Type B pancreatic cell (in vitro differentiated cells): ENCODE results near the gene ZDHHC3. TPM values are rescaled to one million over a fixed set of nuclear protein-coding genes. Genes with fewer than 3 reads are reported as not detected.

Experiments
- DNase-seq: peaks from one replicate; pipeline ENCODE4 v3.0.0; 2021; ENCODE audit warnings: mixed read lengths; ENCODE audit not compliant: unreplicated experiment; ENCODE audit errors: extremely low spot score
- H3K27ac Mint-ChIP-seq: 2 replicates; pipeline ENCODE4 v1.8.0; 2021; ENCODE audit warnings: mild to moderate bottlenecking, mixed read lengths
- H3K27me3 Mint-ChIP-seq: 2 replicates; pipeline ENCODE4 v1.8.0; 2021; ENCODE audit warnings: mixed read lengths
- H3K36me3 Mint-ChIP-seq: 2 replicates; pipeline ENCODE4 v1.8.0; 2021; ENCODE audit warnings: mixed read lengths
- H3K4me1 Mint-ChIP-seq: one replicate; pipeline ENCODE4 v1.8.0; 2021; ENCODE audit warnings: mixed read lengths; ENCODE audit not compliant: unreplicated experiment
- H3K4me3 Mint-ChIP-seq: 2 replicates; pipeline ENCODE4 v1.8.0; 2021; ENCODE audit warnings: mild to moderate bottlenecking, mixed read lengths
- H3K9me3 Mint-ChIP-seq: 2 replicates; pipeline ENCODE4 v1.8.0; 2021; ENCODE audit warnings: mixed read lengths
- long read RNA-seq: library from polyadenylated mRNA; unstranded; transcript quantifications from one replicate; pipeline ENCODE4 v2.0.0, GENCODE V29; 2020
- total RNA-seq: library from RNA; stranded (reverse); gene quantifications from 2 replicates; pipeline ENCODE4 v1.2.1, GENCODE V29; 2021; ENCODE audit warnings: low replicate concordance
- TF ChIP-seq, protein P1 (sequence below): fragments of 200-600 bp; sonication (generic); conservative IDR thresholded peaks from 2 replicates; pipeline ENCODE4 v1.5.0; 2021; ENCODE audit warnings: antibody characterized with exemption, mild to moderate bottlenecking

ZDHHC3 gene, protein sequence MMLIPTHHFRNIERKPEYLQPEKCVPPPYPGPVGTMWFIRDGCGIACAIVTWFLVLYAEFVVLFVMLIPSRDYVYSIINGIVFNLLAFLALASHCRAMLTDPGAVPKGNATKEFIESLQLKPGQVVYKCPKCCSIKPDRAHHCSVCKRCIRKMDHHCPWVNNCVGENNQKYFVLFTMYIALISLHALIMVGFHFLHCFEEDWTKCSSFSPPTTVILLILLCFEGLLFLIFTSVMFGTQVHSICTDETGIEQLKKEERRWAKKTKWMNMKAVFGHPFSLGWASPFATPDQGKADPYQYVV
- 83.6 and 112 TPM in 2 replicates for total RNA-seq
- long read RNA-seq, transcript ZDHHC3-205 (7 exons, 2,687 nt), result major isoform, 5 of 28 reads
- long read RNA-seq, partial matches to known transcripts, result 7 of 28 reads
- long read RNA-seq, other reads (novel, unspliced or antisense), result 15 of 28 reads

DNA sequence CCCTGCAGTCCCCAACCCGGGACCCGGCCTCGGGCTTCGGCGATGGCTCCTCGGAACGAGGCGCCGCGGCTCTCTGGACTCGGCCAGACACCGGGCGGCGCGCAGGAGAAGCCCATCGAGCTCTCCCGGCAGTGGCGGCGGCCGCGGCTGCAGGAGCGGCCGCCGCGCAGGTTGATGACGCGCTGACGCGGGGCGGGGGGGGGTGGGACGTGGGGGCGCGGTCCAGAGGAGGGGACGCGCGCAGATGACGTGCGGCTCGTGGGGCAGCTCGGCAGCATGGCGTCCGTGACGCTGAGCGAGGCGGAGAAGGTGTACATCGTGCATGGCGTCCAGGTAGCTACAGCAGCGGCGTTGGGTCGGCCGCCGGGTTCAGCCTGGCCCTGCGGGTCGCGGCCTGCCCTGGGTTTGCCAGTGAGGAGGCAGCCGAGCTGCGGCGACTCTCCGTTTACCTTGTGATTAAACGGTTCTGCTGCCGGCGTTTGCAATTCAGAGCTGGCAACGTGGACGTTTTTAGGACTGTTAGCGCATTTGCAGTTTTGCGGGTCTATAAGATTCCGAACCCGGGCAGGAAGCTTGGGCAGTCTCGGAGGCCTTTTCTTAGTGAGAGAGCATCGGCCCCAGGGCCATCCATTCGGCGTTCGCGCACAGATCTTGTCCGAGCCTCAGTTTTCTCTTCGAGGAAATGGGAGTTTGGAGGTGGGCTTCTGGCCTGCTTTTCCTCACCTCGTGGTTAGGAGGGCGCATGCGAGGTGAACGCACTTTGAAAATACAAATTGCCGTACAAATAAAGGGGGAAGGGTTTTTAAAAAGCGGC lies at the start of gene ZDHHC3, which contains the start of gene EXOSC7:
Gene ZDHHC3 (minus strand): TSS at position 173 of the 814 bp plus-strand sequence. CDS start 16,738 bp downstream, outside the sequence.
Gene EXOSC7 (plus strand): TSS at position 243 of the 814 bp plus-strand sequence. CDS start 34 bp downstream, at position 277.
- Mint-ChIP-seq H3K27me3 (no peaks in the 10 kb centered on the region), H3K4me1 (peaks cover 31% of the 10 kb centered on the region), H3K36me3 (peaks cover 4% of the 10 kb centered on the region), H3K9me3 (no peaks in the 10 kb centered on the region), H3K27ac (peak within 1 kb of the TSS; percentile 98), H3K4me3 (peak within 1 kb of the TSS; percentile 97)
- peak; percentile 86 for DNase-seq
- TF ChIP-seq, protein P1, sequence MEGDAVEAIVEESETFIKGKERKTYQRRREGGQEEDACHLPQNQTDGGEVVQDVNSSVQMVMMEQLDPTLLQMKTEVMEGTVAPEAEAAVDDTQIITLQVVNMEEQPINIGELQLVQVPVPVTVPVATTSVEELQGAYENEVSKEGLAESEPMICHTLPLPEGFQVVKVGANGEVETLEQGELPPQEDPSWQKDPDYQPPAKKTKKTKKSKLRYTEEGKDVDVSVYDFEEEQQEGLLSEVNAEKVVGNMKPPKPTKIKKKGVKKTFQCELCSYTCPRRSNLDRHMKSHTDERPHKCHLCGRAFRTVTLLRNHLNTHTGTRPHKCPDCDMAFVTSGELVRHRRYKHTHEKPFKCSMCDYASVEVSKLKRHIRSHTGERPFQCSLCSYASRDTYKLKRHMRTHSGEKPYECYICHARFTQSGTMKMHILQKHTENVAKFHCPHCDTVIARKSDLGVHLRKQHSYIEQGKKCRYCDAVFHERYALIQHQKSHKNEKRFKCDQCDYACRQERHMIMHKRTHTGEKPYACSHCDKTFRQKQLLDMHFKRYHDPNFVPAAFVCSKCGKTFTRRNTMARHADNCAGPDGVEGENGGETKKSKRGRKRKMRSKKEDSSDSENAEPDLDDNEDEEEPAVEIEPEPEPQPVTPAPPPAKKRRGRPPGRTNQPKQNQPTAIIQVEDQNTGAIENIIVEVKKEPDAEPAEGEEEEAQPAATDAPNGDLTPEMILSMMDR, result no peak

DNA sequence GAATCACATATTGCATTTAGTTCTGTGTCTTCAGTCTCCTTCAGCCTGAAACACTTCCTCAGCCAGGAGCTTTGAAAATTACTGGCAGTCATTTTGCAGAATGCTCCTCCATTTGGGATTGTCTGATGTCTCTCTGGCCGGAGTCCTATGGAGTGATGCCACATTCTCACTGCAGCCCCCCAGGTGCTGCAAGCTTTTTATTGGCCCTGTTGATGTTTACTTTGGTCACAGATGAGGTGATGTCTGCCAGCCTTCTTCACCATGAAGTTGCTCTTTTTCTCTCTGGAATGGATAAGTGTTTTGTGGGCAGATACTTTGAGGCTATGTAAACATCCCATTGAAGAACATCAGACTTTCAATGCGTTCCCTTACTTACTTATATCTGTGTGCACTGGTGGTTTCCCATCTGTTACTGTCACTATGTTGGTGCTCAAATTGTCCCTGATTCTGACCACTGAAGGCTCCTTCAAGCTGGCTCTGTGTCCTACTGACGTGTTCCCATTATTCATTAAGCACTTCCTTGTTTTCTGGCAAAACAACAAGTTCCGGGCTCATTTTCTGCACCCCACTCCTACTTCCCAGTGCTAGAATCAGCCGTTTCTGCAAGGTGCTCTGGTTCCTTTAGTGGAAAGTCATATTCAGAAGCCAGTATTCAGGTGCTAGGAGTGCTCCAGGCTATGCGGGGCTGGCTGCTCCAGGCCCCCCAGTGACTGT lies 48.7 kb upstream of the ZDHHC3 start:
- Mint-ChIP-seq H3K27ac (no peak overlapping the region), H3K4me3 (no peak overlapping the region), H3K9me3 (no peaks in the 10 kb centered on the region), H3K4me1 (peaks cover 21% of the 10 kb centered on the region), H3K27me3 (peaks cover 4% of the 10 kb centered on the region), H3K36me3 (peaks cover 3% of the 10 kb centered on the region)
- TF ChIP-seq, protein P1, result no peak
- no peak for DNase-seq

DNA sequence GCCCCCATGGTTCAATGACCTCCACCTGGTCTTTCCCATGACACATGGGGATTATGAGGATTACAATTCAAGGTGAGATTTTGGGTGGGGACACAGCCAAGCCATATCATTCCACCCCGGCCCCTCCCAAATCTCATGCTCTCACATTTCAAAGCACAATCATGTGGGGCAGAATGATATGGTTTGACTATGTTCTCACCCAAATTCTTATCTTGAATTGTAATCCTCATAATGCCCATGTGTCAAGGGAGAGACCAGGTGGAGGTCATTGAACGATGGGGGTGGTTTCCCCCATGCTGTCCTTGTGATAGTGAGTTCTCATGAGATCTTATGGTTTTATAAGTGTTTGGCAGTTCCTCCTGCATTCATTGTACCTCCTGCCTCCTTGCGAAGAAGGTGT lies 47.7 kb upstream of the ZDHHC3 start:
- peaks cover 21% of the 10 kb centered on the region for H3K4me1 Mint-ChIP-seq
- H3K27me3 Mint-ChIP-seq, result no peaks in the 10 kb centered on the region
- H3K4me3 Mint-ChIP-seq, result no peak overlapping the region
- H3K36me3 Mint-ChIP-seq, result peaks cover 3% of the 10 kb centered on the region
- TF ChIP-seq, protein P1, result no peak
- DNase-seq, result no peak
- no peaks in the 10 kb centered on the region for H3K9me3 Mint-ChIP-seq
- no peak overlapping the region for H3K27ac Mint-ChIP-seq

DNA sequence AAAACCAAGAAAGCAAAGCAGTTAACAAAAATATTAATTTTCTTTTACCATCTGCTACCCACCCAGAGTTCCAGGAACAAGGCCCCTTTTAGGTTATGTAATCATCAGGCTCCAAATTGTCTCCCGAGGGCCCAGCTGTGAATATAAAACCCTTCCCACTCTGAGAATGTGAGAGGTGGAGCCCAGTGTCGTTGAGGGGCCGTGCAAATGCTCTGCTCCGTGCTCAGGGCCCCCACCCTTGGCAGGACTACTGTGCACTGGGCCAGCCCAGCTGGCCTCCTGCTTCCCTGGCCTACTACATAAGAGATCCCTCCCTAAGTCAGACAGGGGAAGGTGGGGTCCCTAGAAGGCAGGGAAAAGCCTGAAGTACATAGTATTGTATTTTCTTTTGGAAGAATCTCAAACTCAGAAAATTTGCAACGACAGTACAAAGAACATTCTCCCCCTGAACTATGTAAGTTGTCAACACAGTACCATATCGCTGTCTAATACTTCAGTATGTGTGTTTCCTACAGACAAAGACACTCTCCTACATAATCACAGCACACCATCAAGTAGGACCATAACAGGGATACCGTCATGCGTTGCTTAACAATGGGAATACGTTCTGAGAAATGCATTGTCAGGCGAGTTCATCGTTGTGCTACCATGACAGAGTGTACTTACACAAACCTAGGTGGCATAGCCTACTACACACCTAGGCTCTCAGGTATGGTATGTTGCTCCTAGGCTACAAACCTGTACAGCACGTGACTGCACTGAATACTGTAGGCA lies 45.7 kb upstream of the ZDHHC3 start:
- no peaks in the 10 kb centered on the region for H3K27me3 Mint-ChIP-seq
- TF ChIP-seq, protein P1, result no peak
- peaks cover 17% of the 10 kb centered on the region for H3K4me1 Mint-ChIP-seq
- peaks cover 3% of the 10 kb centered on the region for H3K36me3 Mint-ChIP-seq
- no peaks in the 10 kb centered on the region for H3K9me3 Mint-ChIP-seq
- no peak for DNase-seq
- no peak overlapping the region for H3K4me3 Mint-ChIP-seq
- H3K27ac Mint-ChIP-seq, result no peak overlapping the region
